OCI-LY7 (cell line): ENCODE results near the gene POC1A. TPM values are rescaled to one million over a fixed set of nuclear protein-coding genes. Genes with fewer than 3 reads are reported as not detected.
"Not testable (repeated sequence)": the region's sequence is repeated elsewhere in the genome, so short reads cannot be mapped to it uniquely, and the experiment has no call there.

Experiments used
- BruUV-seq: library from RNA; stranded (reverse); fragments of 400-500 nt; replicated peaks from 2 replicates; lab custom pipeline; 2021; lab: Mats Ljungman, UMichigan
- CTCF ChIA-PET: fragments of 300-600 bp; sonication (Branson Sonifier 250); formaldehyde crosslinking; loops from one replicate; lab custom pipeline; 2022; ENCODE audit warnings: antibody characterized with exemption; ENCODE audit not compliant: unreplicated experiment; lab: Charles Lee
- POLR2A ChIA-PET: fragments of 300-600 bp; sonication (Branson Sonifier 250); formaldehyde crosslinking; loops from one replicate; lab custom pipeline; 2022; ENCODE audit warnings: antibody characterized with exemption; lab: Charles Lee
- DNase-seq: peaks from one replicate; pipeline ENCODE4 v3.0.0-alpha.2; 2015; ENCODE audit warnings: low spot score
- H2AFZ ChIP-seq: fragments of 200-600 bp; sonication (generic), shearing (Covaris generic); 2 replicates; pipeline ENCODE4 v1.6.1; 2014; ENCODE audit warnings: mild to moderate bottlenecking, antibody characterized with exemption, low read length, moderate library complexity
- H3K27ac ChIP-seq: fragments of 200-600 bp; sonication (generic); 2 replicates; pipeline ENCODE4 v1.5.1; 2014; ENCODE audit warnings: mixed run types, low read depth, mild to moderate bottlenecking, moderate library complexity, low read length, inconsistent platforms; ENCODE audit not compliant: poor library complexity, severe bottlenecking
- H3K36me3 ChIP-seq: fragments of 200-600 bp; sonication (generic); 2 replicates; pipeline ENCODE4 v1.6.1; 2014; ENCODE audit warnings: mild to moderate bottlenecking, antibody characterized with exemption, low read length, moderate library complexity, mixed read lengths; ENCODE audit not compliant: insufficient read depth
- H3K4me1 ChIP-seq: fragments of 200-600 bp; sonication (generic); 2 replicates; pipeline ENCODE4 v1.5.1; 2014; ENCODE audit warnings: mild to moderate bottlenecking, low read length; ENCODE audit not compliant: insufficient read depth, poor library complexity, severe bottlenecking
- H3K4me2 ChIP-seq: fragments of 200-600 bp; sonication (generic); 2 replicates; pipeline ENCODE4 v1.6.1; 2014; ENCODE audit warnings: mild to moderate bottlenecking, low read length
- H3K4me3 ChIP-seq: fragments of 200-600 bp; sonication (generic); 2 replicates; pipeline ENCODE4 v1.5.1; 2014; ENCODE audit warnings: mild to moderate bottlenecking, low read depth, low read length; ENCODE audit not compliant: poor library complexity, severe bottlenecking
- H3K79me2 ChIP-seq: fragments of 200-600 bp; sonication (generic); 2 replicates; pipeline ENCODE4 v1.6.1; 2016; ENCODE audit warnings: low read depth, mild to moderate bottlenecking, low read length, moderate library complexity, mixed read lengths; ENCODE audit not compliant: insufficient read depth
- H3K9me2 ChIP-seq: fragments of 200-600 bp; sonication (generic); 2 replicates; pipeline ENCODE4 v1.6.1; 2016; ENCODE audit warnings: mild to moderate bottlenecking, low read length, mixed read lengths; ENCODE audit not compliant: insufficient read depth
- H3K9me3 ChIP-seq: fragments of 200-600 bp; sonication (generic); 2 replicates; pipeline ENCODE4 v1.6.1; 2014; ENCODE audit warnings: mild to moderate bottlenecking, mixed run types, low read length, mixed read lengths
- H4K20me1 ChIP-seq: fragments of 200-600 bp; sonication (generic); 2 replicates; pipeline ENCODE4 v1.6.1; 2014; ENCODE audit warnings: mild to moderate bottlenecking, antibody characterized with exemption, low read length, moderate library complexity, mixed read lengths; ENCODE audit not compliant: insufficient read depth
- EZH2phosphoT487 ChIP-seq: fragments of 200-600 bp; sonication (generic); IDR thresholded peaks from 2 replicates; pipeline ENCODE4 v1.6.1; 2018; ENCODE audit warnings: low read depth, borderline replicate concordance, mild to moderate bottlenecking, mixed run types, antibody characterized with exemption, low read length, moderate library complexity, mixed read lengths
- intact Hi-C: fragments of 100-400 bp; cut with micrococcal nuclease; formaldehyde crosslinking; loops from one replicate; pipeline ENCODE4 v1.10.0; 2022; ENCODE audit not compliant: unreplicated experiment
- total RNA-seq, 2 experiments: library from RNA; depleted of rRNA in 1 of 2; stranded (reverse); fragments of >200 nt in 1 of 2; shearing (Covaris generic) in 1 of 2; gene quantifications; 2 replicates each; pipeline ENCODE4 v1.2.3, GENCODE V29; 2014 to 2022
- TF ChIP-seq, protein P1 (sequence below): fragments of 200-600 bp; sonication (generic); conservative IDR thresholded peaks from 2 replicates; pipeline ENCODE4 v1.5.1; 2014; ENCODE audit warnings: mild to moderate bottlenecking, antibody characterized with exemption, low read length, moderate library complexity, mixed read lengths

Gene POC1A
- total RNA-seq, 2 experiments from 2014 or later = 40.0 to 41.0 TPM

DNA sequence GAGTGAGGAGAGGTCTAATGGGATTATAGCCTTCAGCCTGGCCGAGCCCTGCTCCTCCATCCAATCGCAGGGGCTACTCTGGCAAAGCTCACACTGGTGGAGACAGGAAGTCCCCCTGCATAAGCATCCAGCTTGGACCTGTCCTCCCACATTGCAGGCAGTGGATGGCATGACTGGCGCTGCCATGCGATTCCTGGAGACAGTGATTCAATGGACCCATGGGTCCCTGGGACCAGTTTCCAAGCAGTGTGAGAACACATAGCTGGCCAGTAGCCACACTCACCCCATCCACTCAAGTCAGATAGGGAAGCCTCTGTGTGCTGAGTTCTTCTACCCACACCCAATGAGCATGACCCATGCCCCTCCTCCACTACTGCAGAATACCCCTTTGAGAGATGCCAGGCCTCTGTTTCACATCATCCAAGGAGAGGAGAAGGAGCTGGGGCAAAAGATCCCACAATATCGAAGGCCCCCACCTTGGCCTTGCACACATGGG is 18.1 kb upstream of the POC1A start:
- Histone ChIP-seq H3K9me3 (no peaks in the 10 kb centered on the region), H3K4me3 (no peak overlapping the region), H3K79me2 (no peaks in the 10 kb centered on the region), H4K20me1 (no peaks in the 10 kb centered on the region), H2AFZ (no peak overlapping the region), H3K36me3 (no peaks in the 10 kb centered on the region), H3K9me2 (no peaks in the 10 kb centered on the region), H3K4me2 (no peak overlapping the region), H3K4me1 (no peaks in the 10 kb centered on the region), H3K27ac (no peak overlapping the region)
- POLR2A ChIA-PET = no interaction called here
- intact Hi-C loops = no loop called here
- DNase-seq = no peak
- no TSS peak for BruUV-seq
- CTCF ChIA-PET = interaction anchor here (0.5 to 0.8 kb wide), 2 partner anchors 10 to 50 kb away, joined by 3 read pairs; no protein-coding TSS in a partner anchor
- no peak for TF ChIP-seq EZH2phosphoT487
- TF ChIP-seq, protein P1, sequence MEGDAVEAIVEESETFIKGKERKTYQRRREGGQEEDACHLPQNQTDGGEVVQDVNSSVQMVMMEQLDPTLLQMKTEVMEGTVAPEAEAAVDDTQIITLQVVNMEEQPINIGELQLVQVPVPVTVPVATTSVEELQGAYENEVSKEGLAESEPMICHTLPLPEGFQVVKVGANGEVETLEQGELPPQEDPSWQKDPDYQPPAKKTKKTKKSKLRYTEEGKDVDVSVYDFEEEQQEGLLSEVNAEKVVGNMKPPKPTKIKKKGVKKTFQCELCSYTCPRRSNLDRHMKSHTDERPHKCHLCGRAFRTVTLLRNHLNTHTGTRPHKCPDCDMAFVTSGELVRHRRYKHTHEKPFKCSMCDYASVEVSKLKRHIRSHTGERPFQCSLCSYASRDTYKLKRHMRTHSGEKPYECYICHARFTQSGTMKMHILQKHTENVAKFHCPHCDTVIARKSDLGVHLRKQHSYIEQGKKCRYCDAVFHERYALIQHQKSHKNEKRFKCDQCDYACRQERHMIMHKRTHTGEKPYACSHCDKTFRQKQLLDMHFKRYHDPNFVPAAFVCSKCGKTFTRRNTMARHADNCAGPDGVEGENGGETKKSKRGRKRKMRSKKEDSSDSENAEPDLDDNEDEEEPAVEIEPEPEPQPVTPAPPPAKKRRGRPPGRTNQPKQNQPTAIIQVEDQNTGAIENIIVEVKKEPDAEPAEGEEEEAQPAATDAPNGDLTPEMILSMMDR = no peak

DNA sequence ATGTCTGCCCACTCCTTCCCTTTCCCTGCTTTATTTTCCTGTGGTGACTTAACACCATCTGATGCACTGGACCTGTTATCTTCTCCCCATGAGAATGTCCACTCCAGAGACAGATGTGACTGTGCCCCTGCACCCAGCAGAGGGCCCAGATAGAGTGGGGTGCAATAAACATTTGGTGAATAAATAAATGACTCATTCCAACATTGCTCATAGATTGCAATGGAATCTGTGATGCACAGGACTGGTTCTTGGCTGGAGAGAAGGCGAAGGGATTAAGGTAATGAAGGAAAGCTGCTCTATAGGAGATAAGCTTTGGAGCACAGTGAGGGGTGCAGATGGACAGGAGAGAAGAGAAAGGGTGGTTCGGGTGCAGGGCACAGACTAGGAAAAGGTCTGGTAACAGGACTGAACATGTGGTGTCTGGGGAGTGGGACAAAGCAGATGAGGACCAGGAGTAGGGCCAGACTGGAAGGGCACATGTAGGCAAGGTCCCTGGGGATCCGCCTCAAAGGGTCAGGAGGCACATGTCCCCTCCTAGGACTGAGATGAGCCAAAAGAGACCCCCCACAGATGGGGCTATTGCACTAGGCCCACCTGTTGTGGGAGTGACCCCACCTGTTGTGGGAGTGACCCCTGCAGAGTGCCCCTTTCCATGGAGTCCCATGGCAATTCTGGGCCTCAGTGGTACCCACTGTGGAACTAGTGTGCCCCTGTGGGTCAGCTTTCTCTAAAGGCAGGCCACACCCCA is 17.5 kb upstream of the POC1A start:
- Histone ChIP-seq H3K4me1 (no peaks in the 10 kb centered on the region), H3K9me3 (no peaks in the 10 kb centered on the region), H3K9me2 (no peaks in the 10 kb centered on the region), H4K20me1 (no peaks in the 10 kb centered on the region), H3K79me2 (no peaks in the 10 kb centered on the region), H3K4me2 (no peak overlapping the region), H2AFZ (no peak overlapping the region), H3K4me3 (no peak overlapping the region), H3K36me3 (no peaks in the 10 kb centered on the region), H3K27ac (no peak overlapping the region)
- no peak for DNase-seq
- intact Hi-C loops = no loop called here
- POLR2A ChIA-PET = no interaction called here
- no TSS peak for BruUV-seq
- TF ChIP-seq, protein P1 = no peak
- TF ChIP-seq EZH2phosphoT487 = no peak
- CTCF ChIA-PET = interaction anchor here (0.8 to 1.4 kb wide), 2 partner anchors 10 kb away, joined by 3 to 4 read pairs; no protein-coding TSS in a partner anchor

DNA sequence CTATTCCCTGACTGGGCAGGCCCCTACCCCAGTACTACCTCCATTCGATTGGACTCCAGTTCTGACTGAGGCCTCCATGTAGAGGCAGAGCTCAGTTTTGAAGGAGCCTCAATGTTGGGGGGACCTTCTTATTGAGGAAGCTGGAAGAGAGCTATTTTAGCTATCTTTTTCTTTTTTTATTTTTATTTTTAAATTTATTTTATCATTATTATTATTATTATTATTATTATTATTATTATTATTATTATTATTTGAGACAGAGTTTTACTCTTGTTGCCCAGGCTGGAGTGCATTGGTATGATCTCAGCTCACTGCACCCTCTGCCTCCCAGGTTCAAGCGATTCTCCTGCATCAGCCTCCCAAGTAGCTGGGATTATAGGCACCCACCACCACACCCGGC is 16.0 kb upstream of the POC1A start:
- H3K4me2 ChIP-seq, H3K4me3 ChIP-seq, H3K36me3 ChIP-seq, H3K27ac ChIP-seq, intact Hi-C loops, H3K9me2 ChIP-seq, BruUV-seq, H2AFZ ChIP-seq, H4K20me1 ChIP-seq, H3K4me1 ChIP-seq, DNase-seq, H3K9me3 ChIP-seq, H3K79me2 ChIP-seq: not testable (repeated sequence)
- CTCF ChIA-PET = interaction anchor here (1.4 kb wide), 1 partner anchor 11 kb away, joined by 4 read pairs; no protein-coding TSS in a partner anchor
- POLR2A ChIA-PET = interaction anchor here (0.5 to 0.7 kb wide), 2 partner anchors 11 to 373 kb away, joined by 5 read pairs; no protein-coding TSS in a partner anchor
